Esophagus mucosa (tissue), 1 donor: ENCODE data around the gene NBPF1. TPM values are rescaled to one million over a fixed set of nuclear protein-coding genes. Genes with fewer than 3 reads are reported as not detected.

Experiments
- total RNA-seq: library from RNA; stranded (reverse); gene quantifications from one replicate; pipeline ENCODE4 v1.2.4, GENCODE V29; 2023
- donor health status: DM: yes; HTN: yes; CAD: no.

Gene NBPF1
- total RNA-seq, 1 donor from 2014 or later = 24.7 TPM

Other genes with a start within 250 kb of the NBPF1 start
- 89.9 TPM for gene SZRD1, start 246.3 kb downstream of the NBPF1 start, total RNA-seq
- gene SPATA21, start 176.1 kb downstream of the NBPF1 start, total RNA-seq = not detected
- gene NECAP2, start 172.8 kb downstream of the NBPF1 start, total RNA-seq = 38.1 TPM
- gene RNU1-1, start 99.3 kb downstream of the NBPF1 start, total RNA-seq = 6,387 TPM
- 6,387 TPM for gene RNU1-3, start 53.4 kb upstream of the NBPF1 start, total RNA-seq
- gene RNU1-4, start 127.0 kb upstream of the NBPF1 start, total RNA-seq = 6,387 TPM